Measurements from ENCODE around the gene COL27A1. TPM values are rescaled to one million over a fixed set of nuclear protein-coding genes. Genes with fewer than 3 reads are reported as not detected.

COL27A1 gene
- total and polyA plus RNA-seq, 2 donors (not counting 3 experiments of a cell fraction or from before 2014, with no cell fraction given), result 14.7 to 49.1 TPM

- Histone ChIP-seq H3K36me3 (ENCODE audit: control insufficient read depth in 2 of 2, extremely low read depth in 1 of 2, insufficient read depth in 2 of 2, low read length in 2 of 2) (peaks cover 0 to 28% of the 10 kb centered on the region in 2 experiments), H2AFZ (ENCODE audit: low read depth, low read length) (no peak overlapping the region), H3K9ac (replicated peaks; ENCODE audit: extremely low read depth, insufficient read depth, low read length) (no peak overlapping the region), H3K79me2 (ENCODE audit: control insufficient read depth, insufficient read depth, low read length) (no peaks in the 10 kb centered on the region), H3K9me1 (replicated peaks; ENCODE audit: control insufficient read depth, extremely low read depth, insufficient read depth, low read length) (no peaks in the 10 kb centered on the region), H3K4me1 (ENCODE audit: control insufficient read depth, extremely low read depth, insufficient read depth, low read length) (no peaks in the 10 kb centered on the region), H3K4me2 (ENCODE audit: insufficient read depth, low read length) (no peak overlapping the region), H3K27ac (ENCODE audit: insufficient read depth, low read depth, low read length) (no peak overlapping the region), H3K4me3 (replicated peaks in 1 of 3; ENCODE audit: insufficient read depth in 1 of 3, low read depth in 1 of 3, low read length in 3 of 3) (no peak overlapping the region), H3K27me3 (ENCODE audit: control insufficient read depth in 2 of 2, insufficient read depth in 2 of 2, low read length in 2 of 2) (no peaks in the 10 kb centered on the region), H4K20me1 (replicated peaks; ENCODE audit: control insufficient read depth, extremely low read depth, insufficient read depth, low read length) (no peaks in the 10 kb centered on the region), H3K9me3 (replicated peaks; ENCODE audit: control insufficient read depth, insufficient read depth, low read length) (no peaks in the 10 kb centered on the region)
- CTCF ChIA-PET, result no interaction called here
- FAIRE-seq (no peak), DNase-seq (ENCODE audit: low read depth, low spot score) (no peak)
- intact Hi-C loops (cut with micrococcal nuclease) (loop anchor here (10.0 kb wide), 1 partner anchor 169 kb away; the partner anchor contains the start of gene WHRN), dilution Hi-C loops (cut with MboI; ENCODE audit: extremely low pct_ligation_motif_present, low sequenced_read_pairs) (no loop called here)
- TF ChIP-seq MYC (IDR thresholded peaks at IDR 0.05; ENCODE audit: low read depth, low read length), result no peak
- TF ChIP-seq FOS (IDR thresholded peaks at IDR 0.05; ENCODE audit: borderline replicate concordance, insufficient read depth, low read length), result no peak
- no peak for TF ChIP-seq EZH2 (IDR thresholded peaks at IDR 0.05; ENCODE audit: borderline replicate concordance, low read depth, low read length, severe bottlenecking)
- TF ChIP-seq JUN (IDR thresholded peaks at IDR 0.05; ENCODE audit: borderline replicate concordance, insufficient read depth, insufficient read length, low read depth), result no peak
- TF ChIP-seq POLR2AphosphoS5 (IDR thresholded peaks at IDR 0.05; ENCODE audit: insufficient read depth, low read depth, low read length), result no peak
- no peak for TF ChIP-seq CTCF (IDR thresholded peaks at IDR 0.05; ENCODE audit: extremely low read depth in 1 of 2, insufficient read depth in 1 of 2, low read depth in 1 of 2, low read length in 2 of 2)
- no peak for TF ChIP-seq POLR2A (IDR thresholded peaks at IDR 0.05; ENCODE audit: low read depth, low read length)
- TF ChIP-seq MAX (IDR thresholded peaks at IDR 0.05; ENCODE audit: insufficient read depth, insufficient read length), result no peak
- TF ChIP-seq GATA2 (IDR thresholded peaks at IDR 0.05; ENCODE audit: insufficient read depth, insufficient read length, low read depth, low read length), result no peak
- POLR2A ChIA-PET, result no interaction called here
- no TSS peak for BruUV-seq (replicated peaks)
Observed at GRCh38 chr9:114335745-114336144, 180.4 kb downstream of the COL27A1 start.

Data from endothelial cell of umbilical vein (primary cell).